DOHH2 (cell line): ENCODE data around the gene GTF3C1.

ENCODE experiments used
- H3F3A ChIP-seq: fragments of 200-600 bp; sonication (generic), shearing (Covaris generic); 2 replicates; pipeline ENCODE4 v1.6.0; 2016; ENCODE audit warnings: antibody characterized with exemption, mild to moderate bottlenecking; ENCODE audit not compliant: control insufficient read depth, insufficient read depth
- H3K27ac ChIP-seq: fragments of 200-600 bp; sonication (generic); 2 replicates; pipeline ENCODE4 v1.5.1; 2014; ENCODE audit warnings: low read depth, mild to moderate bottlenecking, low read length, moderate library complexity
- H3K27me3 ChIP-seq: fragments of 200-600 bp; sonication (generic); 2 replicates; pipeline ENCODE4 v1.6.1; 2014; ENCODE audit warnings: mild to moderate bottlenecking, low read length, mixed read lengths; ENCODE audit not compliant: control insufficient read depth
- H3K36me3 ChIP-seq: fragments of 200-600 bp; sonication (generic); 2 replicates; pipeline ENCODE4 v1.6.1; 2014; ENCODE audit warnings: mild to moderate bottlenecking, low read length, moderate library complexity, mixed read lengths; ENCODE audit not compliant: control insufficient read depth
- H3K4me1 ChIP-seq: fragments of 200-600 bp; sonication (generic); 2 replicates; pipeline ENCODE4 v1.6.1; 2014; ENCODE audit warnings: mild to moderate bottlenecking, low read length, mixed read lengths; ENCODE audit not compliant: control insufficient read depth
- H3K4me2 ChIP-seq: fragments of 200-600 bp; sonication (generic); 2 replicates; pipeline ENCODE4 v1.6.0; 2014; ENCODE audit warnings: mild to moderate bottlenecking, low read length, moderate library complexity
- H3K4me3 ChIP-seq: fragments of 200-600 bp; sonication (generic); 2 replicates; pipeline ENCODE4 v1.5.1; 2014; ENCODE audit warnings: mild to moderate bottlenecking, low read length, mixed read lengths
- H3K79me2 ChIP-seq: fragments of 200-600 bp; sonication (generic); 2 replicates; pipeline ENCODE4 v1.6.1; 2014; ENCODE audit warnings: mild to moderate bottlenecking, low read length, mixed read lengths; ENCODE audit not compliant: control insufficient read depth
- H3K9me2 ChIP-seq: fragments of 200-600 bp; sonication (generic); replicated peaks from 2 replicates; pipeline ENCODE4 v1.6.1; 2014; ENCODE audit warnings: mild to moderate bottlenecking, low read length, mixed read lengths; ENCODE audit not compliant: control insufficient read depth
- H3K9me3 ChIP-seq: fragments of 200-600 bp; sonication (generic); 2 replicates; pipeline ENCODE4 v1.6.1; 2014; ENCODE audit warnings: antibody characterized with exemption, low read length, mixed read lengths; ENCODE audit not compliant: control insufficient read depth, insufficient read depth
- H4K20me1 ChIP-seq: fragments of 200-600 bp; sonication (generic); 2 replicates; pipeline ENCODE4 v1.6.0; 2014; ENCODE audit warnings: low read depth, mild to moderate bottlenecking, antibody characterized with exemption, low read length, moderate library complexity; ENCODE audit not compliant: control insufficient read depth, insufficient read depth
- CTCF ChIP-seq: fragments of 200-600 bp; sonication (generic); IDR thresholded peaks from one replicate; pipeline ENCODE4 v1.5.1; 2014; ENCODE audit warnings: antibody characterized with exemption, mild to moderate bottlenecking, low read depth, low read length; ENCODE audit not compliant: poor library complexity, severe bottlenecking
- EZH2phosphoT487 ChIP-seq: fragments of 200-600 bp; sonication (generic); IDR thresholded peaks from 2 replicates; pipeline ENCODE4 v1.6.1; 2017; ENCODE audit warnings: borderline replicate concordance, mild to moderate bottlenecking, antibody characterized with exemption, low read length, moderate library complexity, mixed read lengths

GTF3C1 gene

GRCh38 chr16:27441998-27442397 lies 107.7 kb downstream of the GTF3C1 start:
- Histone ChIP-seq H3F3A (no peaks in the 10 kb centered on the region), H3K79me2 (no peaks in the 10 kb centered on the region), H3K4me2 (no peak overlapping the region), H3K27me3 (no peaks in the 10 kb centered on the region), H3K27ac (no peak overlapping the region), H3K9me2 (no peaks in the 10 kb centered on the region), H3K9me3 (peaks cover 6% of the 10 kb centered on the region; the same call in 1 of the 2 replicates), H3K4me1 (peaks cover 13% of the 10 kb centered on the region), H3K36me3 (peaks cover 92% of the 10 kb centered on the region), H4K20me1 (peaks cover 4% of the 10 kb centered on the region; the same call in 1 of the 2 replicates), H3K4me3 (no peak overlapping the region)
- no peak for TF ChIP-seq CTCF
- no peak for TF ChIP-seq EZH2phosphoT487

- Histone ChIP-seq H3K4me2 (no peak overlapping the region), H3K4me3 (no peak overlapping the region), H3K36me3 (peaks cover 91% of the 10 kb centered on the region), H3K4me1 (peaks cover 5% of the 10 kb centered on the region), H3K79me2 (no peaks in the 10 kb centered on the region), H3F3A (no peaks in the 10 kb centered on the region), H3K27me3 (no peaks in the 10 kb centered on the region), H4K20me1 (peaks cover 4% of the 10 kb centered on the region; the same call in 1 of the 2 replicates), H3K9me2 (no peaks in the 10 kb centered on the region), H3K9me3 (peaks cover 6% of the 10 kb centered on the region; the same call in 1 of the 2 replicates), H3K27ac (no peak overlapping the region)
- TF ChIP-seq CTCF (no peak), EZH2phosphoT487 (no peak)
Measured at GRCh38 chr16:27441276-27441675, 108.4 kb downstream of the GTF3C1 start.

- Histone ChIP-seq H3K9me3 (peaks cover 5% of the 10 kb centered on the region; the same call in 1 of the 2 replicates), H3K4me3 (no peak overlapping the region), H4K20me1 (peaks cover 4% of the 10 kb centered on the region; the same call in 1 of the 2 replicates), H3K4me1 (no peaks in the 10 kb centered on the region), H3F3A (no peaks in the 10 kb centered on the region), H3K27ac (no peak overlapping the region), H3K27me3 (no peaks in the 10 kb centered on the region), H3K4me2 (no peak overlapping the region), H3K9me2 (no peaks in the 10 kb centered on the region), H3K79me2 (no peaks in the 10 kb centered on the region), H3K36me3 (peaks cover 85% of the 10 kb centered on the region)
- TF ChIP-seq EZH2phosphoT487 = no peak
- no peak for TF ChIP-seq CTCF
Measured at GRCh38 chr16:27439271-27440018, 110.3 kb downstream of the GTF3C1 start.
